ENCODE results near the gene ANKRD17.
A peak's percentile ranks its signal among the peaks of the same experiment; 100 is the strongest.
"Not testable (repeated sequence)": the region's sequence is repeated elsewhere in the genome, so short reads cannot be mapped to it uniquely, and the experiment has no call there.

ANKRD17 gene

GRCh38 chr4:73244945-73245601, 13.5 kb downstream of the ANKRD17 start:
- no peak for DNase-seq (ENCODE audit: low read depth)

GRCh38 chr4:73237044-73237443, 21.6 kb downstream of the ANKRD17 start:
- DNase-seq (ENCODE audit: low read depth), result no peak

- DNase-seq (ENCODE audit: low read depth), result no peak
Measured at GRCh38 chr4:73236151-73236550, 22.4 kb downstream of the ANKRD17 start.

GRCh38 chr4:73234712-73235111, 23.9 kb downstream of the ANKRD17 start:
- DNase-seq (ENCODE audit: low read depth), result no peak

- no peak for DNase-seq (ENCODE audit: low read depth)
Measured at GRCh38 chr4:73231518-73232487, 26.8 kb downstream of the ANKRD17 start.

GRCh38 chr4:73230865-73231517, 27.6 kb downstream of the ANKRD17 start:
- DNase-seq (ENCODE audit: low read depth), result no peak

- DNase-seq (ENCODE audit: low read depth), result not testable (repeated sequence)
Measured at GRCh38 chr4:73228800-73229199, 29.8 kb downstream of the ANKRD17 start.

GRCh38 chr4:73224886-73225285, 33.7 kb downstream of the ANKRD17 start:
- no peak for DNase-seq (ENCODE audit: low read depth)

GRCh38 chr4:73223258-73223650, 35.3 kb downstream of the ANKRD17 start:
- DNase-seq (ENCODE audit: low read depth), result no peak

- peak; percentile 7 for DNase-seq (ENCODE audit: low read depth)
Measured at GRCh38 chr4:73222466-73223257, 35.9 kb downstream of the ANKRD17 start.

GRCh38 chr4:73221734-73222133, 36.9 kb downstream of the ANKRD17 start:
- DNase-seq (ENCODE audit: low read depth), result no peak

GRCh38 chr4:73220815-73221214, 37.8 kb downstream of the ANKRD17 start:
- DNase-seq (ENCODE audit: low read depth), result no peak

- no peak for DNase-seq (ENCODE audit: low read depth)
Measured at GRCh38 chr4:73213916-73214653, 44.5 kb downstream of the ANKRD17 start.

GRCh38 chr4:73212982-73213730, 45.4 kb downstream of the ANKRD17 start:
- no peak for DNase-seq (ENCODE audit: low read depth)

GRCh38 chr4:73211968-73212367, 46.6 kb downstream of the ANKRD17 start:
- DNase-seq (ENCODE audit: low read depth), result no peak

- no peak for DNase-seq (ENCODE audit: low read depth)
Measured at GRCh38 chr4:73208376-73208775, 50.2 kb downstream of the ANKRD17 start.

GRCh38 chr4:73206236-73206635, 52.4 kb downstream of the ANKRD17 start:
- DNase-seq (ENCODE audit: low read depth), result no peak

GRCh38 chr4:73205482-73205881, 53.1 kb downstream of the ANKRD17 start:
- DNase-seq (ENCODE audit: low read depth), result no peak

GRCh38 chr4:73203976-73204375, 54.6 kb downstream of the ANKRD17 start:
- DNase-seq (ENCODE audit: low read depth), result not testable (repeated sequence)

GRCh38 chr4:73197220-73197619, 61.4 kb downstream of the ANKRD17 start:
- no peak for DNase-seq (ENCODE audit: low read depth)

All from stimulated activated CD8-positive, alpha-beta memory T cell treated with anti-CD3 and anti-CD28 coated beads, Interleukin-7, amount 100 ng/mL, for 24 hours (primary cell).